Vagina (tissue), 2 donors: Measurements from ENCODE around the gene SLC8A2.

Experiments
- CTCF ChIP-seq, 3 experiments: fragments of 450-650 bp in 2 of 3; fragments of 200-600 bp in 1 of 3; sonication (generic) in 1 of 3; IDR thresholded peaks; one replicate each; pipeline ENCODE4 v1.5.1; 2017 to 2019; ENCODE audit warnings: antibody characterized with exemption in 3 of 3, mild to moderate bottlenecking in 2 of 3, moderate library complexity in 2 of 3
- POLR2A ChIP-seq, 2 donors: fragments of 450-650 bp; IDR thresholded peaks; one replicate each; pipeline ENCODE4 v1.6.1; 2017; ENCODE audit warnings: antibody characterized with exemption in 2 of 2, mild to moderate bottlenecking in 2 of 2, moderate library complexity in 2 of 2

DNA sequence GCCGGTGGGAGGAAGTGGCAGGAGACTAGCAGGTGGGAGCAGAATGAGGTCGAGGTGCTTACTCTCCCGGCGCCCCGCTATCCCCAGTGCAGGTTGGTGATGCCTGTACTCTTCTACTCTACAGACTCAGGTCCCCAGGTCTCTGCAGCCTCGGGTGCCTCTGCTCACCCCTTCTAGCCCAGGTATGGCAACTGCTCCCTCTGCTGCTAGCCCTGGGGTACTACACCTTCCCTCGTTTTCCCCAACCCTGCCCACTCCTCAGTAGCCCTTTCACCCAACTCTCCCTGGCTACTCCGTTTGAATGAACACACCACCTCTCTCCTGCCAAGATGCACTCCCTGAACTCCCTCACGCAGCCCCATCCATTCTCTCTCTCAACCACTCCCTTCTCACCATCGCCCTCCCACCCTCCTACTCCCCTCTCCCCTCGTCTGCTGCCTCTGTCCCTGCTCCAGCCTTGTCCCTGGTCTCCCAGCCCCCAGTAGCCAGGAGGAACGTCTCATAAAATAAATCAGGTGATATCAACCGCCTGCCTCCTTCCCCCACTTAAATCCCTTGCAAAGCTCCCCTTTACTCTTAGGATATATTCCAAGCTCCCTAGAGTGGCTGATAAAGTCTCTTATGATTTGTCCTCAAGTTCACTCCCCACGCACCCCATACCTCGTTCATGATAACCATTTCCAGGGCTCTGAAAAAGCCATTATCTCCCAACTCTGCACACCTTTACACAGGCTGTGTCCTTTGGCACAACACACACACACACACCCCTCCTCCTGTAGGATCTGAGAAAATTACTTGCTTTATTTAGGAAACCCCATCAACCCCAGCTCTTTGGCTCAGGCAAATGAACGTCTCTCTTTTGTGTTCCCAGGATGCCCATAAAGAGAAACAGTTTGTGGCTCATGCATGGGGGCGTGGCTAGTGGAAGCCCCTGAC, 44.2 kb downstream of the SLC8A2 start:
- TF ChIP-seq POLR2A (IDR thresholded peaks at IDR 0.05) (no peak), CTCF (IDR thresholded peaks at IDR 0.05) (peak; percentile 63 to 76 (median 69))
